A549 (cell line): ENCODE data around the gene PDE3B. TPM values are rescaled to one million over a fixed set of nuclear protein-coding genes. Genes with fewer than 3 reads are reported as not detected.

Experiments used
- ATAC-seq, 2 experiments: fragments of 200-7000 bp in 1 of 2; fragments of >200 bp in 1 of 2; cut with Nextera tagmentation in 1 of 2; cut with Tn5 transposase in 1 of 2; 3 replicates each; pipeline versions ENCODE4 v1.8.0 to v1.9.1; 2018 to 2020; ENCODE audit warnings: mild to moderate bottlenecking in 1 of 2, moderate library complexity in 1 of 2
- CTCF ChIA-PET: fragments of 300-600 bp; sonication (Branson Sonifier 250); formaldehyde crosslinking; extraction: SDS; loops from one replicate; lab custom pipeline; 2021; ENCODE audit warnings: antibody characterized with exemption, inconsistent platforms; lab: Yijun Ruan, JAX
- POLR2A ChIA-PET: fragments of 350-600 bp; formaldehyde crosslinking; extraction: SDS; loops from one replicate; lab custom pipeline; 2021; ENCODE audit warnings: antibody characterized with exemption, inconsistent platforms; lab: Yijun Ruan, JAX
- DNase-seq, 2 experiments: peaks; one replicate each; pipeline versions ENCODE4 v3.0.0 to v3.0.0-alpha.2; 2011 to 2016; ENCODE audit warnings: low read depth in 1 of 2, low spot score in 1 of 2
- FAIRE-seq: peaks from 2 replicates; lab custom pipeline; 2011; peaks lifted over from hg19 to GRCh38; lab: Jason Lieb, UNC
- H3K27ac ChIP-seq, 2 experiments: fragments of >200 bp; sonication (Bioruptor Twin); formaldehyde crosslinking; 3 replicates each; pipeline ENCODE4 v1.5.1; 2016 to 2017
- H3K4me1 ChIP-seq: fragments of >200 bp; sonication (Bioruptor Twin); formaldehyde crosslinking; 3 replicates; pipeline ENCODE4 v1.6.1; 2016
- H3K4me2 ChIP-seq: fragments of >200 bp; sonication (Bioruptor Twin); formaldehyde crosslinking; 3 replicates; pipeline ENCODE4 v1.6.1; 2016
- H3K4me3 ChIP-seq: fragments of >200 bp; sonication (Bioruptor Twin); formaldehyde crosslinking; 3 replicates; pipeline ENCODE4 v1.5.1; 2016
- H3K9me3 ChIP-seq: fragments of >200 bp; sonication (Bioruptor Twin); formaldehyde crosslinking; 3 replicates; pipeline ENCODE4 v1.6.1; 2016
- ATOH8 ChIP-seq: fragments of 250-450 bp; sonication (Bioruptor Pico); IDR thresholded peaks from 2 replicates; pipeline ENCODE4 v1.5.0; 2020; ENCODE audit warnings: low read depth, mild to moderate bottlenecking, moderate library complexity
- CBX2 ChIP-seq: fragments of 200-600 bp; sonication (generic); IDR thresholded peaks from 2 replicates; pipeline ENCODE4 v1.6.1; 2016; ENCODE audit warnings: low read depth, mild to moderate bottlenecking, borderline replicate concordance
- HOXB13 ChIP-seq: fragments of 250-450 bp; sonication (Bioruptor Pico); IDR thresholded peaks from 2 replicates; pipeline ENCODE4 v1.5.0; 2020; ENCODE audit warnings: low read depth, mild to moderate bottlenecking, moderate library complexity
- JUN ChIP-seq, 2 experiments: fragments of >200 bp; sonication (Bioruptor Twin); formaldehyde crosslinking; IDR thresholded peaks; 2 replicates in 1 of 2; 3 replicates in 1 of 2; pipeline ENCODE4 v1.6.1; 2016 to 2017
- MAZ ChIP-seq: fragments of 150-350 bp; IDR thresholded peaks from 2 replicates; pipeline ENCODE4 v1.6.1; 2014; ENCODE audit warnings: antibody characterized with exemption, low read depth, low read length, borderline replicate concordance
- NFE2L2 ChIP-seq: fragments of 150-350 bp; conservative IDR thresholded peaks from 2 replicates; pipeline ENCODE4 v1.6.1; 2014; ENCODE audit warnings: low read length
- NPAS2 ChIP-seq: fragments of 250-450 bp; sonication (Bioruptor Pico); IDR thresholded peaks from 2 replicates; pipeline ENCODE4 v1.8.0; 2022; ENCODE audit warnings: mild to moderate bottlenecking, moderate library complexity, borderline replicate concordance
- NR3C1 ChIP-seq: fragments of >200 bp; sonication (Bioruptor Twin); formaldehyde crosslinking; IDR thresholded peaks from 3 replicates; pipeline ENCODE4 v1.6.1; 2017
- POLR2A ChIP-seq: IDR thresholded peaks from 2 replicates; pipeline ENCODE4 v1.6.1; 2012; ENCODE audit warnings: mild to moderate bottlenecking, low read length
- RNF2 ChIP-seq: fragments of 200-600 bp; sonication (generic); IDR thresholded peaks from 2 replicates; pipeline ENCODE4 v1.6.1; 2016; ENCODE audit warnings: low read depth, mild to moderate bottlenecking, antibody characterized with exemption, moderate library complexity, borderline replicate concordance
- TP53 ChIP-seq: fragments of 250-450 bp; sonication (Bioruptor Pico); IDR thresholded peaks from 2 replicates; pipeline ENCODE4 v1.5.0; 2021; ENCODE audit warnings: mild to moderate bottlenecking, moderate library complexity
- USF2 ChIP-seq: fragments of 450-650 bp; IDR thresholded peaks from 2 replicates; pipeline ENCODE4 v1.6.1; 2014; ENCODE audit warnings: antibody characterized with exemption
- ZNF302 ChIP-seq: fragments of 250-450 bp; sonication (Bioruptor Pico); IDR thresholded peaks from 2 replicates; pipeline ENCODE4 v1.9.0; 2021; ENCODE audit warnings: inconsistent platforms, mild to moderate bottlenecking, moderate library complexity
- WGBS: methylation state at CpG from one replicate; pipeline ENCODE4 v1.1.6; 2017; ENCODE audit errors: missing lambda C conversion rate; 5-methylcytosine and 5-hydroxymethylcytosine counted together
- polyA plus RNA-seq, 4 experiments: library from polyadenylated mRNA; depleted of rRNA in 3 of 4; stranded (reverse); fragments of >200 nt; fragmentation: RNase III in 1 of 4; extraction: RNeasy Plus Mini Kit Qiagen cat#74134 plus additional on column Dnase treatment in 1 of 4; gene quantifications; 2 replicates in 3 of 4; 3 replicates in 1 of 4; pipeline ENCODE4 v1.2.3, GENCODE V29; 2011 to 2017
- TF ChIP-seq, protein P1 (sequence below): fragments of 200-600 bp; sonication (generic); IDR thresholded peaks from 2 replicates; pipeline ENCODE4 v1.6.1; 2016; ENCODE audit warnings: antibody characterized with exemption, mild to moderate bottlenecking, moderate library complexity
- TF ChIP-seq, protein P2 (sequence below): fragments of 150-350 bp; IDR thresholded peaks from 2 replicates; pipeline ENCODE4 v1.6.1; 2014; ENCODE audit warnings: low read depth, mild to moderate bottlenecking, low read length
- TF ChIP-seq, protein P3 (sequence below): fragments of 250-450 bp; sonication (Bioruptor Pico); IDR thresholded peaks from 2 replicates; pipeline ENCODE4 v1.5.0; 2021; ENCODE audit warnings: mild to moderate bottlenecking, moderate library complexity, borderline replicate concordance

The PDE3B gene
- polyA plus RNA-seq, 2 of the 4 experiments (the other 2 are of a cell fraction), result 2.4 to 2.9 TPM

- no peak overlapping the region for H3K4me2 ChIP-seq
- TF ChIP-seq JUN (IDR thresholded peaks at IDR 0.05) (no peak), HOXB13 (CRISPR knock-in tag) (no peak), NPAS2 (CRISPR knock-in tag) (no peak)
- TF ChIP-seq, protein P1, sequence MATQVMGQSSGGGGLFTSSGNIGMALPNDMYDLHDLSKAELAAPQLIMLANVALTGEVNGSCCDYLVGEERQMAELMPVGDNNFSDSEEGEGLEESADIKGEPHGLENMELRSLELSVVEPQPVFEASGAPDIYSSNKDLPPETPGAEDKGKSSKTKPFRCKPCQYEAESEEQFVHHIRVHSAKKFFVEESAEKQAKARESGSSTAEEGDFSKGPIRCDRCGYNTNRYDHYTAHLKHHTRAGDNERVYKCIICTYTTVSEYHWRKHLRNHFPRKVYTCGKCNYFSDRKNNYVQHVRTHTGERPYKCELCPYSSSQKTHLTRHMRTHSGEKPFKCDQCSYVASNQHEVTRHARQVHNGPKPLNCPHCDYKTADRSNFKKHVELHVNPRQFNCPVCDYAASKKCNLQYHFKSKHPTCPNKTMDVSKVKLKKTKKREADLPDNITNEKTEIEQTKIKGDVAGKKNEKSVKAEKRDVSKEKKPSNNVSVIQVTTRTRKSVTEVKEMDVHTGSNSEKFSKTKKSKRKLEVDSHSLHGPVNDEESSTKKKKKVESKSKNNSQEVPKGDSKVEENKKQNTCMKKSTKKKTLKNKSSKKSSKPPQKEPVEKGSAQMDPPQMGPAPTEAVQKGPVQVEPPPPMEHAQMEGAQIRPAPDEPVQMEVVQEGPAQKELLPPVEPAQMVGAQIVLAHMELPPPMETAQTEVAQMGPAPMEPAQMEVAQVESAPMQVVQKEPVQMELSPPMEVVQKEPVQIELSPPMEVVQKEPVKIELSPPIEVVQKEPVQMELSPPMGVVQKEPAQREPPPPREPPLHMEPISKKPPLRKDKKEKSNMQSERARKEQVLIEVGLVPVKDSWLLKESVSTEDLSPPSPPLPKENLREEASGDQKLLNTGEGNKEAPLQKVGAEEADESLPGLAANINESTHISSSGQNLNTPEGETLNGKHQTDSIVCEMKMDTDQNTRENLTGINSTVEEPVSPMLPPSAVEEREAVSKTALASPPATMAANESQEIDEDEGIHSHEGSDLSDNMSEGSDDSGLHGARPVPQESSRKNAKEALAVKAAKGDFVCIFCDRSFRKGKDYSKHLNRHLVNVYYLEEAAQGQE, result no peak
- no peak overlapping the region for H3K27ac ChIP-seq
- FAIRE-seq, result no peak
- no peak for ATAC-seq
- whole genome bisulfite sequencing, result 42% methylated on average over 6 of the region's 6 CpGs
- H3K9me3 ChIP-seq, result no peaks in the 10 kb centered on the region
- H3K4me3 ChIP-seq, result no peak overlapping the region
- ChIA-PET POLR2A (no interaction called here), CTCF (interaction anchor here (1.2 kb wide), 1 partner anchor 24 kb away, joined by 3 read pairs; no protein-coding TSS in a partner anchor)
- DNase-seq, result no peak
- H3K4me1 ChIP-seq, result no peaks in the 10 kb centered on the region
These were observed 25.2 kb downstream of the PDE3B start for GRCh38 chr11:14668731-14669301.

DNA sequence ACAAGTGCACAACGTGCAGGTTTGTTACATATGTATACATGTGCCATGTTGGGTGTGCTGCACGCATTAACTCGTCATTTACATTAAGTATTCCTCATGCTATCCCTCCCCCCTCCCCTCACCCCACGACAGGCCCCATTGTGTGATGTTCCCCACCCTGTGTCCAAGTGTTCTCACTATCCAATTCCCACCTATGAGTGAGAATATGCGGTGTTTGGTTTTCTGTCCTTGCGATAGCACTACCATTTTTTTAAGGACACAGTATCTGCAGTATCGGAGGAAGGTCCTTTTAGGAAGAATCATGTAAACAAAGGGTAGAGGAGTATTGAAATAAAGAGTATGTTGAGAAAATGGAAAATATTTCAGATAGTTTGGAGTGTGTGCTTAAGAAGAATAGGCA, 25.9 kb downstream of the PDE3B start:
- no peak for ATAC-seq
- POLR2A ChIA-PET, result no interaction called here

DNA sequence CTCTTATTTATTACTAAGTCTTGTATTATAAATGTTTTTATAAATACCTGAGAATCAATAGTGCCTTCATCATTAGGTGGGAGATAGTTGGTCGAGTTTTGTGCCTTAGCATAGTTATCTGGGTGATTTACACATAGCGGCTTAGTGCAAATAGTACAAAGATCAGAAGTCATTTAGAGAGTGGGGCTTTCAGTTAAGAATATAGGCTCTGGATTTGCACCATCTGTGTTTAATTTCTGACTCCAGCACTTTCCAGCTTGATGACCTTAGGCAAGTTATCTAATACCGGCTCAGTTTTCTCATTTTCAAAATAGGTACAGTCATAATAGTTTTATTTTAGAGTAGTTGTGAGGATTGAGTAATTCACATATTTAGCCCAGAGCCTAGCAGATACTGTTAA, 26.4 kb downstream of the PDE3B start:
- Histone ChIP-seq H3K27ac (no peak overlapping the region), H3K4me2 (no peak overlapping the region), H3K9me3 (no peaks in the 10 kb centered on the region), H3K4me1 (no peaks in the 10 kb centered on the region), H3K4me3 (no peak overlapping the region)
- ChIA-PET POLR2A (no interaction called here), CTCF (no interaction called here)
- FAIRE-seq (no peak), ATAC-seq (no peak), DNase-seq (no peak)
- 51% methylated on average over 3 of the region's 3 CpGs for WGBS
- TF ChIP-seq CBX2, result no peak
- no peak for TF ChIP-seq MAZ
- TF ChIP-seq NFE2L2, result no peak
- TF ChIP-seq ATOH8, result no peak
- TF ChIP-seq POLR2A, result no peak
- TF ChIP-seq, protein P1, result no peak
- TF ChIP-seq TP53 (CRISPR knock-in tag), result no peak
- TF ChIP-seq, protein P2, sequence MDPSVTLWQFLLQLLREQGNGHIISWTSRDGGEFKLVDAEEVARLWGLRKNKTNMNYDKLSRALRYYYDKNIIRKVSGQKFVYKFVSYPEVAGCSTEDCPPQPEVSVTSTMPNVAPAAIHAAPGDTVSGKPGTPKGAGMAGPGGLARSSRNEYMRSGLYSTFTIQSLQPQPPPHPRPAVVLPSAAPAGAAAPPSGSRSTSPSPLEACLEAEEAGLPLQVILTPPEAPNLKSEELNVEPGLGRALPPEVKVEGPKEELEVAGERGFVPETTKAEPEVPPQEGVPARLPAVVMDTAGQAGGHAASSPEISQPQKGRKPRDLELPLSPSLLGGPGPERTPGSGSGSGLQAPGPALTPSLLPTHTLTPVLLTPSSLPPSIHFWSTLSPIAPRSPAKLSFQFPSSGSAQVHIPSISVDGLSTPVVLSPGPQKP, result no peak
- TF ChIP-seq USF2, result no peak
- TF ChIP-seq, protein P3, sequence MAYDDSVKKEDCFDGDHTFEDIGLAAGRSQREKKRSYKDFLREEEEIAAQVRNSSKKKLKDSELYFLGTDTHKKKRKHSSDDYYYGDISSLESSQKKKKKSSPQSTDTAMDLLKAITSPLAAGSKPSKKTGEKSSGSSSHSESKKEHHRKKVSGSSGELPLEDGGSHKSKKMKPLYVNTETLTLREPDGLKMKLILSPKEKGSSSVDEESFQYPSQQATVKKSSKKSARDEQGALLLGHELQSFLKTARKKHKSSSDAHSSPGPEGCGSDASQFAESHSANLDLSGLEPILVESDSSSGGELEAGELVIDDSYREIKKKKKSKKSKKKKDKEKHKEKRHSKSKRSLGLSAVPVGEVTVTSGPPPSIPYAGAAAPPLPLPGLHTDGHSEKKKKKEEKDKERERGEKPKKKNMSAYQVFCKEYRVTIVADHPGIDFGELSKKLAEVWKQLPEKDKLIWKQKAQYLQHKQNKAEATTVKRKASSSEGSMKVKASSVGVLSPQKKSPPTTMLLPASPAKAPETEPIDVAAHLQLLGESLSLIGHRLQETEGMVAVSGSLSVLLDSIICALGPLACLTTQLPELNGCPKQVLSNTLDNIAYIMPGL, result no peak

More for the DNA sequence above, 25.9 kb downstream of the PDE3B start:
- TF ChIP-seq RNF2, result no peak
- TF ChIP-seq ZNF302 (CRISPR knock-in tag), result no peak
- TF ChIP-seq, protein P2, result no peak
- no peak for TF ChIP-seq JUN (IDR thresholded peaks at IDR 0.05)
- no peak for TF ChIP-seq NR3C1
- DNase-seq (no peak), FAIRE-seq (no peak)
- Histone ChIP-seq H3K4me1 (no peaks in the 10 kb centered on the region), H3K27ac (no peak overlapping the region), H3K9me3 (no peaks in the 10 kb centered on the region), H3K4me2 (no peak overlapping the region), H3K4me3 (no peak overlapping the region)
- CTCF ChIA-PET, result interaction anchor here (1.2 kb wide), 1 partner anchor 23 kb away, joined by 3 read pairs; no protein-coding TSS in a partner anchor
- 56% methylated on average over 7 of the region's 7 CpGs for WGBS
